ENCODE data around the gene CDH2.
A peak's percentile ranks its signal among the peaks of the same experiment; 100 is the strongest.

Gene CDH2

DNA sequence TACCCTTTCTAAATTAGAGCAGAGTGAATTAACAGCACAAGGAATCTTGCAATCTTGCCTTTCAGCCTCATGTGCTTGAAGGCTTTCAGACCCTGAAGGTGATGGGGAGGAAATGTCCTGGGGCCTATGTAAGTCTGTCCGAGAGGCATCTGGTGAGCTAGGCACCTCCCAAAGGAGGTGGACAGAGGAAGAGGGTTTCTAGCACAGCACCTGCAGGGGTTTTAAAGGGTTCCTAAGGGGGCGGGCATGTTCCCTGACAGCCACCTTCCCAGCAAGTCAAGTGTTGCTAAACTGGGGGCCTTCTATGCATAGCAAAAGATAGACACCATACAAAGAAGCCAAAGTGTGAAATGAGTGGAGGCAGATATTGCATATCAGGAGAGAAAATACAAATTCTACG, 88.5 kb downstream of the CDH2 start:
- no peak for DNase-seq (ENCODE audit: low read depth, low spot score)

DNA sequence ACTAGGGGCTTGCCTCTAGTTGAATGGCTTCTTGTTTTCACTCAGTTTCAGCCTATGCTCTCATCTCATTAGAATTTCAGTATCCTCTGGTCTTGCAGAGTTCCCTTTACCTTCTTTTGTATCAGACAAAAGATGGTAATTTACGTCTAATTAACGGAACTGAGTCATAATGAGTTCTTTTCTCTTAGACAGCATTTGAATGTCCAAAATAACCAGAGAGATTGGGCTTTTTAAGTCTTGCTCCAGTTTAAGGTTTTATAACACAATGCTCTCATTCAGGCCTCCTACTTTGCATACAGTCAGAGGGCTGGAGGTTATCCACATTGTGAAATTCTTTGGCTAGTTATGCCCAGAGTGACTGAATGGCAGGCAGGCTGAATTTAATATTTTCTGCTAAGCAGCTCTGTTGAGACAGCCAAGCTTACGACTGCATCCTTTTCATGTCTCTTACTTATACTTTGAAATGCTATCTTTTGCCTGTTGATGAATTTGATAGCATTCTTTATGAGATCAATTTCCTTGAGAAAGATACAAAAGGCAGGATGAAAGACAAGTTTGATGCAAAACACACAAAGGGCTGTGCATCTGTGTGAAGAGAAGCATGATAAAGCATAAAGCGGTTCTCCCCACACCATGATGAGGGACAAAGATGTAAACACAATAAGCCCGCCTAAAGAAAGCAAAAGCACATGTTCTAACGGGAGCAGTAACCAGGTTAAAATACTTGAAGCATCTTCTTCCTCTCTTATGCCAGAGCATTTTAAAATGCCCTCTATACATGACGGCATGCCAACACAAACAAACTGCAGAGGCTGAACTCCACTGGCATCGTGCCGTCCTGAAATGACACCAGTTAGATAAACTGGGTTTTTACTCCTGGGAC, 90.0 kb downstream of the CDH2 start:
- peak; percentile 57 for DNase-seq (ENCODE audit: low read depth, low spot score)

DNA sequence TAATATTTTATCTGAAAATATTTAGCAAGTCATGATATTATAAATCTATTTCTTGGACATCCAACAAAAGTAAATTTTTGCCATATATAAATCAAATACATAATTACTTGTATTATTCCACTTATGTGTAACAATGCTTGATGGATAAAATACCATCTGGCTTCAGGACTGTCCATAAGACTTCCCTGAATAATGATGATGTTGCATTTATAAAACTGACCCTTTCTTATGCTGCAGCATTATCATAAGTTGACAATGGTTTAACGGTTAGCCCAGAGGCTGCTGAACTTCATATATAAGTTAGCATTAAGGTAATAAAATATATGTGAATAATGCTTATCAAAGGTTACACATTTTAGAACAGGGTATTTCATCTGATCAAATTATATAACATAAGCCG, 95.4 kb downstream of the CDH2 start:
- no peak for DNase-seq (ENCODE audit: low read depth, low spot score)

DNA sequence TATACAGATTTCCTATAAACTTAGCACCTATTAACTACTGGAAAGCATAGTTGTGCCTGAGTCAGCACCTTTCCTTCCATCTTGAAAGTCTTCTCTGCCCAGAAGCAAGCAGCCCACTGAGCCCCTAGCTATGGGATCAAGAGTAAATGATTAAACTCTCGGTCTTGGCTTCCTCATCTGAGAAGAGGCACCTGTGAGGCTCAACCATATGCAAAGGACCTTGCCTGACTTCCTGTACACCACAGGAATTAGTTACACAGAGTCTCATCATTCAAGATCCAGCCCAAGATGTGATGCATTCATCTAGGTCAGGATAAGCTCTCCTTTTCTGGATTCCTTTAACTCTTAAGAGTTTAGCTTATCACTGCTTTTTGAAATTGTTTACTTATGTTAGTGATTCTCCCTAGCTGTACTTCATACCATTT, 96.0 kb downstream of the CDH2 start:
- no peak for DNase-seq (ENCODE audit: low read depth, low spot score)

GRCh38 chr18:28079883-28080282, 97.0 kb downstream of the CDH2 start:
- DNase-seq (ENCODE audit: low read depth, low spot score) = no peak

DNA sequence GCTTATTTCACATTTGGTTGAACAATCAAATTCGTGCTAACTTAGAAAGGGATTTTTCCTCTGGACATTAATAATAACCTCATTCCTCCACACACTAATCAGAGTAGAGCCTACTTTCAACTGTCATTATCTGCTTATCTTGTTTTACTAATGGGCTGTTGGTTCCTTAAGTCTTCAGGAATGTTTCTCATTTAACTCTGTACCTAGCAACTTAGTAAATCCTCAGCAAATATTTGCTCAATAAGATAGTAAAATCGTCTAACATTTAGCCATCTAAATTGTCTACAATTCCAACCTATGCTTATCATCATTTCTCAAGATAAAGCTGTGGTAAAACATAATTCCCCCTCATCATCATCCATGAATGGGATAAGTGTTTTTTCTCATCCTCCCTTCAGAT, 98.1 kb downstream of the CDH2 start:
- no peak for DNase-seq (ENCODE audit: low read depth, low spot score)

GRCh38 chr18:28078298-28078697, 98.6 kb downstream of the CDH2 start:
- no peak for DNase-seq (ENCODE audit: low read depth, low spot score)

DNA sequence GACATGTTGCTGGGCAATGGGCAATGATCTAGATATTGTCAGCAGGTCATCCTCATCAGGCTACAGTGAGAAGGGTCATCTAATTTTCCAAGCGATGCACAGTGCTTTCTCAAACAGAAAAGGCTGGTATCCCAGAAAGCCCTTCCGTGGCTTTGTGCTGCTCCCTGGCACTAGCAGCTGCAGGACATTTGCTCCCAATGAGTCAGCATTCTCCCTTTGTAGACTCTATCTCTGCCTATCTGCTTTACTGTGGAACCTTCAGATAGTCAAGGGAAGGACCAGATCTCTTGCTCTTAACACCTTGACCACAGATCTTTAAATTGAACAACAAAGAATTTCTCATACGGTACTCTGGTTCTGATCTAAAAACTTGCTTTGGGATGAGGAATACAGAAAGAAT, 101.4 kb downstream of the CDH2 start:
- no peak for DNase-seq (ENCODE audit: low read depth, low spot score)

- DNase-seq (ENCODE audit: low read depth, low spot score) = no peak
These were observed 102.9 kb downstream of the CDH2 start for GRCh38 chr18:28074076-28074475.

- no peak for DNase-seq (ENCODE audit: low read depth, low spot score)
These were observed 103.3 kb downstream of the CDH2 start for GRCh38 chr18:28073658-28074057.

GRCh38 chr18:28071199-28071598, 105.7 kb downstream of the CDH2 start:
- DNase-seq (ENCODE audit: low read depth, low spot score) = no peak

DNA sequence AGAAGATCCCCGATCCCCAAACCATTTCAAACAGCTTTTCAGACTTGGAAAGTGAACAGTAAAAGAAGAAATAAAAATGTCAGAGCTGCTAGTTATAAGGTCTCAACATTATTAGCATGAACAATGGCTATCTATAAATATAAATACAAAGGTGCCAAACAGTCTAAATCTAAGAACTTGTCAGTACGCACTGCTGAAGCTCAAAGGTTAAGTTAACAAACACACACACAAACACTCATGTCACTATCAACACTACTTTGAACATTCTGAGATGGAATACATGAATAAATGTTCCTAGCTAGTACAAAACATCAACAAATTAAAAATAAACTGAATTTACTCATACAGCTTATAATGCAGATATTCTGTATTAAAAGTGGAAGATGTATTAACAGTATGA, 108.7 kb downstream of the CDH2 start:
- DNase-seq (ENCODE audit: low read depth, low spot score) = no peak

DNA sequence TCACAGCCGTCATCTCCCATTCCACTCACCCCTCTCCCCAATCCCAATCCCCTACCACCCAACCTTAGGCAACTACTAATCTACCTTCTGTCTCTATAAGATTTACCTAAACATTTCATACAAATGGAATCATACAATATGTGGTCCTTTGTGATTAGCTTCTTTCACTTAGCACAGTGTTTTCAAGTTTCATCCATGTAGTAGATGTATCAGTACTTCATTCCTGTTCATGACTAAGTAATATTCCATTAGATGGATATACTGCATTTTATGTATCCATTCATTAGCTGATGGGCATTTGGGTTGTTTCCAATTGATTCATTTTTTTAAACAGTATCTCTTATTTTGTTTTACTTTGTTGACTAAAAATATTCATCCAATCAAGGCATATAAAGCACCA, 109.6 kb downstream of the CDH2 start:
- DNase-seq (ENCODE audit: low read depth, low spot score) = no peak

DNA sequence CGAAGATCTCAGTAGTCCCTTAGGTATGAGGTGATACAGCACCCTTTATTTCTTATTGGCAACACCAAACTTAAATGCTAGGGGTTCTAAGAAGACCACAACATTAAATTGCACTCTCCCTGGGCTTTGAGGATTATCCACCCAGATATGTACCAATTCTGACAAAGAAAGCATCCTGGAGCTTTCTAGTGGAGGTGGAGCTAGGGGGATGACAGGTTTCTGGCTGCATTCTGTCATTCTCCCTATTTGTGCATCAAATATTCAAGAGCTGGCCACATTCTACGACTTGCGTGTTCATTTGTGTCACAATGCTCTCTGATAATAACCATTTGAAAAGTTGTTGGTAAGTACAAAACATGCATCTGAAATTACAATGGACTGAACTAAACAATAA, 111.1 kb downstream of the CDH2 start:
- DNase-seq (ENCODE audit: low read depth, low spot score) = no peak

- DNase-seq (ENCODE audit: low read depth, low spot score) = no peak
These were observed 111.7 kb downstream of the CDH2 start for GRCh38 chr18:28065031-28065792.

DNA sequence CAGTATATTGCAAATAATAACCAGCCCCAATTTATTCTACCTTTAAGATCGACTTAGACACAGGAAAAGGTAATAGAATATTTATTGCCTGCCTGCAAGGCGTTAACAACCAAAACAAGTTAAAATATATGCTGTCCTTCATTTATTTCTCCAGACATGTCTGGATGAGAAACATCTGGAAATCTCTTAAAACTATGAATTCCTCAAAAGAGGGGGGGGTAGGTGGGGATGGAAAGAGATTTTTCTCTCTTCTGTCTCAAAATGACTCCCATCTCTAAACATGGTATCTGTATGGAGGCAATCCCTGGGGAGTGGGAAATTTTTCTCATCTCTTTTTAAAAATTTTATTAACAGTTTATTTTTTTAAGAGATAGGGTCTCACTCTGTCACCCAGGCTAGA, 113.0 kb downstream of the CDH2 start:
- DNase-seq (ENCODE audit: low read depth, low spot score) = no peak

GRCh38 chr18:28063271-28063761, 113.6 kb downstream of the CDH2 start:
- DNase-seq (ENCODE audit: low read depth, low spot score) = no peak

DNA sequence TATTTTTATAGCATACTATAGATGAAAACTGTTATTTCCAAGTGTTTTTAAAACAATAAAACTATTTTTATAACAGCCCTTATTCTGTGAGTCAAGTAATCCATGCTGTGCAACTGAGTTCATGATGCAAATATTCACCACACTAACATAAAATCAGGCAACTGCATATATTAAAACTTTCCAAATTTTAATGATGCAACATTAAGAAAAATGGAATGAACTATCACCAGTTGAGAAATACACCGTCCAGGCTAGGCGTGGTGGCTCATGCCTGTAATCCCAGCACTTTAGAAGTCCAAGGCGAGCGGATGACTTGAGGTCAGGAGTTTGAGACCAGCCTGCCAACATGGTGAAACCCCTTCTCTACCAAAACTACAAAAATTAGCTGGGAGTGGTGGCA, 114.5 kb downstream of the CDH2 start:
- DNase-seq (ENCODE audit: low read depth, low spot score) = no peak

- DNase-seq (ENCODE audit: low read depth, low spot score) = no peak
These were observed 117.1 kb downstream of the CDH2 start for GRCh38 chr18:28059861-28060260.

DNA sequence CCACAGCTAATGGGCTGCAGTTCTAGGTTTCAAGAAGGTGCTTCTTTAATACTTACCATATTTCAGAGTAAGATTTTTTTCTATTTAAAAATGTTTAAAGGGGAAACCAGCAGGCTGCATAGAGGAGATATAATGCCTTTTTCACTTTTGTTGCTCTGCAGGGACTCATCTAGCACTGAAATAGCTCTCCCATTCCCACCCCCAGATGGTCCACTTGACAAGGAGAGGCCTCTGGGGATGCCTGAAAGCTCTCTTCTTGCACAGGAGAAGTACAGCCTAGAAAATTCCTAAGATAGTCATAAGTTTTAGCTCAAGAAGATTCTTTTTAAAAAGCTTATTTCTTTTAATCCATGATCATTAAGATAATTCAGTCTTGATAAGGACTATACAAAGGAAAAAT, 126.4 kb downstream of the CDH2 start:
- no peak for DNase-seq (ENCODE audit: low read depth, low spot score)

DNA sequence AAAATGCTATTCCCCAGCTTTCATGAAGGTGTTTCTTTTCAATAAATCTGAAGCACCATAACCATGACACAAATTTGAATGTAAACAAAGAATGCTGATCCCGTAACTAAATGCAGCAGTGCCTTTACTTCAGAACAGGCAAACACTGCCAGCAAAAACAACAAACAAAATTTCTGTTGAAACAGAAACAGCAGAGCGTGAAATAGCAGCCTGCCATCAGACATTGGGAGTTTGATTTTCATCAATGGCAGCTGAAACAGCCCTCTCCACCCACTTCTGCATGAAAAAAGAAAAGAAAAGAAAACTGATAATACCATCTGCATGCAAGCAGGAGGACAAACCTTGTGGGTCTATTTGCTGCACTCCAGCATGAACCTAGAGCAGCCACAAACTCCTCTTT, 128.3 kb downstream of the CDH2 start:
- DNase-seq (ENCODE audit: low read depth, low spot score) = no peak

GRCh38 chr18:28045880-28046279, 131.1 kb downstream of the CDH2 start:
- no peak for DNase-seq (ENCODE audit: low read depth, low spot score)
